Left cardiac atrium (tissue), 4 donors: ENCODE data around the gene PFKL. TPM values are rescaled to one million over a fixed set of nuclear protein-coding genes. Genes with fewer than 3 reads are reported as not detected.

Source experiments
- ATAC-seq, 2 donors: fragments of 200-7000 bp; cut with Tn5 transposase; one replicate each; pipeline ENCODE4 v1.9.1; 2020; ENCODE audit warnings: mild to moderate bottlenecking in 2 of 2, moderate library complexity in 2 of 2
- DNase-seq: peaks from one replicate; pipeline ENCODE4 v3.0.0-alpha.2; 2020
- intact Hi-C, 2 donors: fragments of 100-400 bp; cut with DNase I; formaldehyde crosslinking; loops; one replicate each; pipeline versions ENCODE4 v1.14.1 to v1.15.1; 2022 to 2023
- total RNA-seq, 2 donors: library from RNA; stranded (reverse); fragmentation: NEBNext Ultra II Directional; extraction: Animal tissue kit (Norgen Biotek cat#: 25700); gene quantifications; one replicate each; pipeline ENCODE4 v1.2.1, GENCODE V29; 2021
- donor health status: DM: no; HTN: yes; CAD: no.
- donor health status: DM: no; HTN: yes; CAD: no; lungs with severe emphysema.
- donor health status: DM: yes; HTN: yes; CAD: no.
- donor health status: Dilated cardiomyopathy.

The PFKL gene
- total RNA-seq, 2 donors from 2014 or later, result 58.8 to 67.2 TPM

DNA sequence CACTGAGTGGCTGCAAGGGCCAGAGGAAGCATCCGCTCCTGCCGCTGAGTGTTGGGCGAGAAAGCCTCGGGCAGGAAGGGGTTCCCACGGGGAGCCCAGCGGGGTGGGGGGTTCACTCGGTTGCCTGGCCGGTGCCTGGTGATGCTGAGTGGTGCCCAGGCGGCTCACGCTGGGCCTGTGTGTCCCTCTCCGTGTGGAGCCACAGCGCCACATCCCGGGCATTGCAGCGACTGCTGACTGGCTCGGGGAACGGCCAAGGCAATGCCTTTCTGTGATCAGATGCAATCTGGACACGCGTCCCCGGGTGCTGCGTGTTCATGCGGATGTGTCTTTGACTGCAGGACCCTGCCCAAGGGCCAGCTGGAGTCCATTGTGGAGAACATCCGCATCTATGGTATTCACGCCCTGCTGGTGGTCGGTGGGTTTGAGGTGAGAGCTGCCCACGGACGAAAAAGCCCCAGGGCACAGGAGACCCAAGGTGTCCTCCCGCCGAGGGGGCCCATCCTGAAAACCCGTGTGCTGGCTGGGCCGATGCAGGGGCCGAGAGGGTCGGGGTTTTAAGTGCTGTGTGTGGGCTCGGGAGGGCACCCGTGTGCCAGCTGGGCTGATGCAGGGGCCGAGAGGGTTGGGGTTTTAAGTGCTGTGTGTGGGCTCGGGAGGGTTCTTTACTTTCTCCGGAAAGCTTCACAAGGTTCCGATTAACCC is 22.9 kb downstream of the PFKL start:
- no peak for ATAC-seq
- DNase-seq, result no peak
- intact Hi-C loops, result no loop called here

DNA sequence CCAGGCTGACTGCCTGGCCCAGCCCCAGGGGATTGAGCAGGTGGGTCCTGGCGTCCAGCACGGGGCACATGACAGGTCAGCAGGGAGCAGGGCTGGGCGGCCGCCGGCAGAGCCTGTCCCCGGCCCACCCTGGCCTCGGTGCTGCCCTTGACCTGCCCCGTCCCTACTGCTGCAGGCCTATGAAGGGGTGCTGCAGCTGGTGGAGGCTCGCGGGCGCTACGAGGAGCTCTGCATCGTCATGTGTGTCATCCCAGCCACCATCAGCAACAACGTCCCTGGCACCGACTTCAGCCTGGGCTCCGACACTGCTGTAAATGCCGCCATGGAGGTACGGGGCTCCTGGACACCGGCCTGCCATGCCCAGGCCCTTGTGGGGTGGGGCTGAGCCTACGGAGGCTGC is 23.7 kb downstream of the PFKL start:
- intact Hi-C loops, result no loop called here
- DNase-seq, result no peak
- ATAC-seq, result no peak

DNA sequence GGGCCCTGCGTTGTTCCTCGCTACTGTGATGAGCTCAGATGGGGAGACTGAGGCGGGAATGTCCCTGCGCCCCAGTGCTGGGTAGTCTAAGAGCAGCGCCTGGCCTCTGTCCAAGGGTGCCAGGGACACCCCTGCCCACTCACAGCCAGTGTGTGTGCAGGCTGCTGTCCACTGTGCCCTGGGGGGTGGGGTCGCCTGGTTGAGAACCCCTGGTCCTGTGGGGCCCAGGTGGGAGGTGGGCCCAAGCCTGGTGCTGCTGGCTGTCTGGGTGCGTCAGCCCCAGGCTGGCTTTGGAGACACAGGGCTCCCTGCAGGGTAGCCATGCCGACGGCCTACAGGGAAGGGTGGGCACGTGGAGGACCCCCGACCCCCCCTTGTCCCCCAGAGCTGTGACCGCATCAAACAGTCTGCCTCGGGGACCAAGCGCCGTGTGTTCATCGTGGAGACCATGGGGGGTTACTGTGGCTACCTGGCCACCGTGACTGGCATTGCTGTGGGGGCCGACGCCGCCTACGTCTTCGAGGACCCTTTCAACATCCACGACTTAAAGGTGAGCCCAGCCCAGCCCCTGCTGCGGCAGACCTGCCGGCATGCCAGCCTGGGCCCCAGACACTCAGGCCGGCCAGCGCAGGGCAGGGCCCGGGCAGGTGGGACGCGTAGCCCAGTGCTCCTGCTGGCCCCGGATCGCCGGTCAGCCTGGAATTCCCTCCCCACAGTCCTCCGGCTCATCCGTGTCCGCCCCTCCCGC is 24.4 kb downstream of the PFKL start:
- ATAC-seq (no peak), DNase-seq (no peak)
- intact Hi-C loops, result no loop called here

DNA sequence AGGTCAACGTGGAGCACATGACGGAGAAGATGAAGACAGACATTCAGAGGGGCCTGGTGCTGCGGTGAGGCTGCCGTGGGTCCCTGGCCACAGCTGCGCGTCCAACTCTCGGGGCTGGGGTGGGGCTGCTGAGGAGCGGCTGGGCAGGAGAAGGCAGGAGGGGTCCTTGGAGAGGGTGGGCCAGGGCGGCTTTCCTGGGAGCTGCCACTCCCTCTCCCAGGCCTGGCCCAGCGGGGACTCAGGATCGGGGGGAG is 24.9 kb downstream of the PFKL start:
- no peak for DNase-seq
- ATAC-seq, result no peak
- intact Hi-C loops, result no loop called here

DNA sequence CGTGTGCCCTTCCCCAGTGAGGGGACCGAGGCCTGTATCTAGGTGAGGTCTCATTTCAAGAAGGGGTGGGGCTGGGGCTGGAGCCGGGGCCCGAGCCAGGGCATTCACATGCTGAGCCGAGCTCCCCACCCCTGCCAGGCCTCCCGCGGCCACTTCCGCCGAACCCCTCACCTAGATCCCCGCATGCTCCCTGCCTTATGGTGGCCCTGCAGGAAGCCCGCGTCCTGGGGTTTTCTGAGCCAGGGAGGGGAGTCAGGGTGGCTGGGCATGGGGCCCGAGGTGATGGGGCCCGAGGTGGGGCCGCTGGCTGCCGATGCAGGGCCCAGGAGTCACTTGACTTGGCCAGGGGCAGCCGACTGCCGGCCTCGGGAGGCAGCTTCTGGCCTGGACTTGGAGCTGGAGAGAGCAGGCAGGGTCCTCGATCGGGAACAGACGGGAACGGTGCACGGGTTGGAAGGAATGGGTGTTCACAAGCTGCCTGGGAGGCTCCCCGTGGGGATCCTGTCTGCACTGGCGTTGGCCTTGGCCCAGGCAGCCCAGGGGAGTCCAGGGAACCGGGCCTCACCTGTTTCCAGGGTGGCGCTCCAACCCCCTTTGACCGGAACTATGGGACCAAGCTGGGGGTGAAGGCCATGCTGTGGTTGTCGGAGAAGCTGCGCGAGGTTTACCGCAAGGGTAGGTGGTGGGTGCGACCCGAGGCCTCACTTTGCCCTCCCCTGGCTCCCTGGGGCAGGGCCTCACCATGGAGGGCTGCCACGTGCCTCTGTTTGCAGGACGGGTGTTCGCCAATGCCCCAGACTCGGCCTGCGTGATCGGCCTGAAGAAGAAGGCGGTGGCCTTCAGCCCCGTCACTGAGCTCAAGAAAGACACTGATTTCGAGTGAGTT is 25.8 kb downstream of the PFKL start:
- DNase-seq (no peak), ATAC-seq (peak in 1 of 2 donors; percentile 7)
- intact Hi-C loops, result no loop called here

DNA sequence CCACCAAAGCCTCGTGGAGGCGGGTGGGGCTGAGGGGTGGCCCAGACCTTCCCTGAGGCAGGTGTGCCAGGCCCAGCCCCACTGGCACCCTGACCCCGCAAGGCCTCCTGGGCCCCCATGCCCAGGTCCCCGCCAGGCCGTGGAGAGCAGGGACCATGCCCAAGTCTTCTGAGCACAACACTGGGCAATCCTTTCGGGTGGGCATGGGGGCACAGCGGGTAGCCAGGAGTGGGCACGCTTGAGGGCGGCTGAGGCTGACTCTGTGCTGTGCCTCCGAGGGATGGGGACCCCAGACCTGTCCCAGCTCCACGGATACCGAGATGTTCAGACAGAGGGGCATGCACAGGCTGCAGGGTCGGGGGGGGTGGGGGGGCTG is 26.4 kb downstream of the PFKL start:
- ATAC-seq, result no peak
- intact Hi-C loops, result no loop called here
- DNase-seq, result no peak

DNA sequence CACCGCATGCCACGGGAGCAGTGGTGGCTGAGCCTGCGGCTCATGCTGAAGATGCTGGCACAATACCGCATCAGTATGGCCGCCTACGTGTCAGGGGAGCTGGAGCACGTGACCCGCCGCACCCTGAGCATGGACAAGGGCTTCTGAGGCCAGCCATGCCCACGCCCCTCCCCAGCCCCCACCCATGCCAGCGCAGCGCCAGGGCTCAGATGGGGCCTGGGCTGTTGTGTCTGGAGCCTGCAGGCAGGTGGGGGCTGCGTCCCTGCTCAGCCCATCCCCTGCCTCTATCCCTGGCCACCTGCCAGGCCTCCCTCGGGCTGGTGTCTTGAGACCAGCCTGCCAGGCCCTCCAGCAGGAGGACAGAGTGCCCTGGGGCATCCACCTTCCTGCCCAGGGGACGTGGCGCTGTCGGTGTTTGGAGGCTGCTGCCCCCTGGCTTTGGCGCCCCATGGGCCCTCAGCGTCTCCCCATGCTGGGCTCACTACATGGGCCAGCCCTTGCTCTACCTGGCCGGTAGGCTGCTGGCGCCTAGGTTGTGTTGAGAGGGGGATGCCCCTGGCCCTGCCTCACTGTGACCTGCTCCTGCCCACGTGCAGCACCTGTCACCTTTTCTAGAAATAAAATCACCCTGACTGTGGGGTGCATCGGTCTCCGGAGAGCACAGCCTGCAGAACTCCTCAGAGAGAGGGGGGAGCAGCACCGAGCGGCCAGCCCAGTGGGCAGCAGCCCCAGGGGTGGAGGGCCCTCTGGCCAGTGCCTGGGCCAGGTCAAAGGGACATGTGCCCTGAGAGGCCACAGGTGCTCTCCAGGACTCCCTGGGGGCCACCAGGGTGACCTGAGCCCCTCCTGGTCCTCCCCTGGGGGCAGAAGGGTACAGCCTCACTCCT is 27.1 kb downstream of the PFKL start:
- no peak for DNase-seq
- intact Hi-C loops, result no loop called here
- ATAC-seq, result no peak

DNA sequence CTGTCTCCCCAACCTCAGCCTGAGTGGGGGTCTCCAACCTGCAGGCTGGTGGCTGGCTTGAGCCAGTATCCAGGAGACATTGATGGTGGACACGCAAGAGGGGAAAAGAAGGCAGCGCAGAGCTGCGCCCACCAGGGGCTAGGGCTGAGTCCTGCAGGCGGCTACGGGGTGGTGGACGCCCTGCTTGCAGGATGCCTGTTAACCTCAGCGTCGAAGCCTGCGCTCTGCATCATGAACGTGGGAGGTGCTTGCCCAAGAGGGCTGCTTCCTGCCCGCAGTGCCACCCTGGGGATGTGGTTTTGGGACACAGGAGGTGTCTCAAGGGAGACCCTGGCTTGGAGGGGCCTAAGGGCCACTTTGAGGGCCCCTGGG is 27.7 kb downstream of the PFKL start:
- intact Hi-C loops, result no loop called here
- DNase-seq (no peak), ATAC-seq (no peak)

DNA sequence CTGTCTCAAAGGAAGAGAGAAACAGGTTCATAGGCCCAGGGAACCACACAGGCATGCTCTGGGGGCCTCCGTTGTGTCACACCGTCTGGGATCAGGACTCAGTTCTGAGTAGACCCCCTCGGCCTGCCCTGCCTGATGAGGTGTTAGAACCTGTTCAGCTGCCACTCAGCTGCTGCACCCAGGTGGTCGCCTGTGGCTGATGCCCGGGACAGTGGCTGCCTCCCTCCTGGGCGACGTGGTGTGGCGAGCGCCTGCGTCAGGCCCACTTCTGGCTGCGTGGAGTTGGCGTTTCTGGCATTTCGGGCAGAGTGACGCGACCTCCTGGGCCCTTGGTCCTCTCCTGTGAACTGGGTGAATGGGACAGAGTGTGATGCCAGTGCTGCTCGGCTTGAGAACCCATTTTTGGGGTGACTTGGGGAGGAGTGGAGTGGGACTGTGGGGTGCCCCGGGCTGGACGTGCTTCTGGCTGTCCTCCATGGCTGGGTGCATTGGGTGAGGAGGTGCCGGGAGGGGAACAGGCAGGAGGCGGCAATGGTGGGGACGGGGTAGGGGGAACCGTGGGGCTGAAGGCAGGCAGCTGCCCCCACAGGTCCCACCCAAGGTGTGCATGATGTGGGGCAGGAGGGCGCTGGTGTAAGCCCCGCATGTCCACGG is 28.5 kb downstream of the PFKL start:
- ATAC-seq, result no peak
- no peak for DNase-seq
- intact Hi-C loops, result no loop called here

DNA sequence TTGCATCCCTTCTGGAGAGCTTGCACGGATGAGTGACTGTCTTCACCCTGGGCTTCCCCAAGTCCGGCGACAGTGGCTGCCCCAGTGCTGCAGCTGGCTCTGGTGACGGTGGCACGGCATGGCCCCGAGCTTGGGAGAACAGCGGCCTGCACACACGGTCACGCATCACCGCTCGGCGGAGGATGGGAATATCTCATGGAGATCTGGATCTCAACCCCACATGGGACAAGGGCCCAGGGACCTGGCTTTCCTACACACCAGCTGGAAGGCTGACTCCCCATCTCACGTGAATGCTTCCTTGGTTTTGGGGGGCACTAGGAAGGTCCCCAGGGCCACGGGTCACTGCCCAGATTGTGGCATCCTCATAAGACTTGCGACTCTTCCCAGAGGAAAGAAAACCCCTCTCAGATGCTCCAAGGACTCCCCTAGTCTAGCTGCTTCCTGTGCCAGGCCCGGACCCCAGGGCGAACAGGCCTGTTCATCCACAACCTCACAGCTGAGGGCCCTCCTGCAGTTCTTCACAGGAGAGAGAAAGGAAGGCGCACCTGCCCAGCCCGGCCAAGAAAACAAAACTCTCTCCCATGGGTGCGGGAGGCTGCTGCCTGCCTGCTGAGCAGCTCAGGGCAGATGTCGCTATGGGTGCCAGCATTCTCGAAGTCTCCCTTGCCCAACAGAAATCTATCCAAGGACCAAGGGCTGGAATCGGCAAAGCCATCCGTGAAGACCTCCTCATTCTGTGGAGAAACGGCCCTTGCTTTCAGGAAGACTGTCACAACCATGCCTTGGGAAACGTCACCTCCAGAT is 29.4 kb downstream of the PFKL start:
- intact Hi-C loops, result no loop called here

DNA sequence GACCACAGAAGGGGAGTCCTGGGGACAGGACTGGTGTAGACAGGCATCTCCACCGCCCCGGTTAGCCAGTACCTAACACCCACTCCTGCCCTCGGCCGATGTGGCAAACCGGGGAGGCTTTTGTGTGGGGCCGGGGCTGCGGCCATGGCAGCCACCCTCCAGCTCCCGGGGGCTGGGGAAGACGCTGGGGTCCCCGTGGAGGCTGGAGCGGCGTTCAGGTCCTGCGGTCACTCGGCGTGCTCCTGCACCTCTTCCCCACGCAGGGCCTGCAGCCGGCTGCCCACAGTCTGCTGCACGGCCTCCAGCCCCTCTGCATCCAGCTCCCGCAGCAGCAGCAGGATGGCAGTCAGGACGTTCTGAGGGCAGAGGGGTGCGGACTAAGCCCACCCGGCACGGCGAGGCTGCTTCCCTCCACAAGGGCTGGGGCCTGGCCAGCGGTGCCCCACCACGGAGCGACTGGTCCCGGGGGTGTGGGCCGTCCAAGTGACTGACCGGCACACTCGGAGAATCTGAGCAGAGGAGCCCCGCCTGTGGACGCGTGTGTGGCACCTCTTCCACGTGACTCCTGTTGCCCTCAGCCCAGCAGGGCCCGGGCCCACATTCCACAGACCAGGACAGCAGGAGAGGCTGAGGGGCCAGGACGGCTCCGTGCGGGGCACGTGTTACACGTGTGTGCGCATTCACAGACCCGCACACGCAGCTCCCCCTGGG is 30.3 kb downstream of the PFKL start:
- ATAC-seq, result no peak
- intact Hi-C loops, result no loop called here
- DNase-seq, result no peak

More for the DNA sequence above, 29.4 kb downstream of the PFKL start:
- ATAC-seq (no peak), DNase-seq (no peak)

DNA sequence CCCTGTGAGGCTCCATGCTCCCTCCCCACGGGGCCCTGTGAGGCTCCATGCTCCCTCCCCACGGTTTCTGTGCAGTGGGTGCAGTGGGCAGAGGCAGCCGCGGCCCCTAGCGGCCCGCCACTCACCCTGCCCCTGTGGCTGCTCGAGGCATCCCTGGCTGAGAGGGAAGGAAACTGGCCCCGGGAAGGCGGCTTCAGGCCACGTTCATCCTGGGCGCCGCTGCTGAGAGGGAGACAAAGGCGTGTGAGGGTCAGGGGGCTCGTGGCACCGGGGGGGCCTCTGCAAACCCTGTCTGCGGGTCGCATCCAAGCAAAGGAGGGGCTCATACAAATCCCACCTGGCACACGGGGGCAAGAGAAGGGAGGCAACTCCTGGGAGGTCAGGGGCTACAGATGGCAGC is 30.8 kb downstream of the PFKL start:
- DNase-seq (no peak), ATAC-seq (no peak)
- intact Hi-C loops, result no loop called here

DNA sequence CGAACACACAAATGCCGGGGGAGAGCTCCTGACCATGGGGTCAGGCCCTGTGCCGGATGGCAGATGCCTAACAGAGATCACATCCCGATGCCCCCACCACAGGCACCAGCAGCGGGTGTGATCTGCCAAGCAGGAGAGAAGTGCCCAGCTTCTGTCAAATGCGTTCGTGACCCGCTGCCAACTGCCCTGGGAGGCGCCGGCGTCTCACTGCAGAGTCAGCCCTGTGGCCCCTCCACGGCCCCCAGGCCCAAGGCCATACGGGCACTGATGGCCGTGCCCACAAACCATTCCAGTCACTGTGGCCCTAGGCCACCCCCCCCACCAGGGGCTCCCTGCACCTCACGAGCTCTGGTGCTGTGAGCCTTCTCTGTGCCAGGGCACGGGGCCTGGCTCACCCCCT is 31.4 kb downstream of the PFKL start:
- DNase-seq, result no peak
- intact Hi-C loops, result no loop called here
- ATAC-seq, result peak in 1 of 2 donors; percentile 8

DNA sequence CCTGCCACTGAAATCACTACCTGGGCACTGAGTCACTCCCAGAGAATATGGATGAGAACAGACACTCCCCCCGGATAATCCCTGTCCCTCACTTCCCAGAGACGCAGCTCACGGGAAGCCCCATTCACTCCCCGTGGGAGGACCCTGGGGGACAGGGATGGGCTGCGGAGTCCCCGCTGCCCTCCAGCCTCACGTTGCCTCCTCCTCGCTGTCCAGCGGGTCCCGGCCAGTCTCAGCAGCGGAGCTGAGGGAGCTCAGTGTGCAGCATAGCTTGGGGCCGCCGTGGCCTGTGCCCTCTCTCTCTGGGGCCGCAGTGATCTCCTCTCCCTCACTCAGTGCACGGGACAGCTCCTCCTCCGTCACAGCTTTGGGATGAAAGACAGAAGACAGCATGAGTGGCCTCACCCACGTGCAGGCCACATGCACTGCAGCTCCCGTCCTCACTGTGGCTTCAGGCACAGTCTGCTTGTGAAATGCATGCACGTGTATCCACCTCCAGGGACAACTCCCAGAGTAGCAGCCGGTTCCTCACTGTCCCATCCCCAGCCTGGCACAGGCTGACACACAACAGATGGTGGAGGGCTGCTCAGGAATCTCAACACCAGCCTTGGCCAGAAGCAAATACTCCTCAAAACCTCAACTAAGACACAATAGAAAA is 31.9 kb downstream of the PFKL start:
- ATAC-seq (peak in 1 of 2 donors; percentile 50), DNase-seq (no peak)
- intact Hi-C loops, result no loop called here

DNA sequence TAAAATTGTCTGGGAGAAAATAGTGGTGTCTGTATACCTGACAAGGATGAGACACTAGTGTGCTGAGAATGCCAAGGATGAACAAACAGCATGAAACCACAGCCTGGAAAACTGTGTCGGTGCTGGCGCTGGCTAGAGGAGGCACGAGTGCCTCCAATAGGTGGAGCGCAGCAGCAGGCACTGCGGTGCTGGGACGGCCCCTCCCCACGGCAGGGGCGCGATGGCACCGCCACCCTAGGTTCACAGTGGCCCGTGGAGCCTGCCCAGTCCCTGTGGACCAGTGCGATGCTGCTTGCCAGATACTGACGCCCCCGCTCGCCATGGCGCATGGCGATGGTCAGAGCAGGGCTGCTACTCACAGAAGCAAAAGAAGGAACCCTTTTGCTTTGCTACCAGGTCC is 32.5 kb downstream of the PFKL start:
- intact Hi-C loops, result no loop called here
- ATAC-seq (no peak), DNase-seq (no peak)

DNA sequence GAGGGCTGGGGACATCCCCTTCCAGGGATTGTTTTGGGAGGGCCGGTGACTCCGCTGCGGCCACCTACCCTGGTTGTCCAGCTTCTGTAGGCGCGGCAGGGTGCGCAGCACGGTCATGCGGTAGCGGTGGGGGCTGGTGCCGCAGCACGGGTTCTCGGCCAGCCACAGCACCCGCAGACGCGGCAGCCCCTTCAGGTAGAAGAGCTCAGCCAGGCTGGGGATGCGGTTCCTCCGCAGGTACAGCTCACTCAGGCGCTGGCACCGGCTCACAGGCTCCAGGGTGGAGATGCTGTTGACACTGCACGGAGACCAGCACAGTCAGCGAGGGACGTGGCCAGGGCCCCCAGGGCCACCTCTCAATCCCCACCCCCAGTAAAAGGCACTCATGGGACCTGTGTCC is 33.1 kb downstream of the PFKL start:
- ATAC-seq, result no peak
- intact Hi-C loops, result no loop called here
- DNase-seq, result no peak
